MV-4-11 (cell line): Measurements from ENCODE around the gene MAP3K5.

Source experiments
- DNase-seq: peaks from one replicate; lab custom pipeline; 2025; lab: John Stamatoyannopoulos, UW

The MAP3K5 gene

DNA sequence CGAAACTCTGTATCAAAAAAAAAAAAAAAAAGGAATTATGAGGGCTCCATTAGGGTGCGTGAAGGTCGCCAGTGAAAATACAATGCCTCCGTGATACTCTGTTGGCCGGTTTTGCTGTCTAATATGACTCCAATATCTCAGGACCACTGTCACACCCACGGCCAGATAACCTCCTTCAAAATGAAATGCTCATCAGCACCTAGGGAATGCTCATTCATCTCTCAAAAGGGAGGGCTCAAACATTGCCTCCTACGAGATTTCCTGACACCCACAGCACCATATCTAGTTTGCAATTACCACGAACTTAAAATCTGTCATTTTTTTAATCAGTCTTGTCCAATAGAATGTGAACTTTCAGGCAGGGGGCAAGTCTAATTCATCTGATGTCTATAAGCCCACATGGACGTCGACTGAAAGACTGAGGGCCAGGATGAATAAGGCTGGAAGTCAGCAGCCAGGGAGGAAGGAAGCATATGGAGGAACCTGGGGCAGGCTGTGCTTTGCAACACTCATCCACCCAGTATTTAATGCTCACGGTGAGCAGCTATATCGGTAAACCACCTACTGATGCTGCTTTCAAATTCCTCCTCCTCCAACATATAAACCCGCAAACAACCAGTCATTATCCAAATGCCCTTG, 42.8 kb downstream of the MAP3K5 start:
- DNase-seq = no peak

GRCh38 chr6:136747507-136747906, 44.8 kb downstream of the MAP3K5 start:
- DNase-seq = no peak

DNA sequence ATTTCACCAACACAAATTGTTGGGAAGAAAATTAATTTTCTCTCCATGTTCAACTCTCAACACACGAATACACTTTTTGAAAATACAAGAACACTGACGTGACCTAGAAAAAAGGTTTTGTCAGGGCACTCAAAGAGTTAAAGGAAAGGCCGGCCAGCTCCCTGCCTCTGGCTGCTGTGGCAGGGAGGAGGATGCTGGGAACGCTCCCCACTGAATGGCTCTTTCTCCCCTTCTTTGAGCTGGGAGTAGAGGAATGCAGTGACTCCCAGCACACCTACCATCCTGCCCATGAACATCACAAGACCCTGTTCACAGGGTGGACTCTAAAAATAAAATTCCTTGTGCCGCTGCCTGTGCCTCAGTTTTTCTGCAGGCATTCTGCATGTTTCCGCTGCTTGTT, 47.0 kb downstream of the MAP3K5 start:
- no peak for DNase-seq

DNA sequence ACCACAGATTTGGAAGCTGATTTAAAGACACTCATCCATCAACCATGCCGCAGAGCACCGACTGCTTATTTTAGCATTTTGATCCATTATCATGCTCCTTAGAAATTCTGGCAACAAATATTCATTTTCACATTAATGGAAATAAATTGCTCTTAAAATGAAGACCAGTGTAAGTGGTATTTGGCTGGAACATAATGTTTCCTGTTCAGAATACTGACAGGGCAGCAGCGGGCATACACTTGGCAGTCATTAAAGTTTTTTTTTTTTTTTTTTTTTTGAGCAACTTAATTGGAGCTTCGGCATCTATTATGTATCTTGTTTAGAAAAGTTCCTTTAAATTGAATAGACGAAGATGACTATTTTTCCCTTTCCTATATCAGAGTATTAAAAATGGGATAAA, 47.4 kb downstream of the MAP3K5 start:
- DNase-seq = no peak

DNA sequence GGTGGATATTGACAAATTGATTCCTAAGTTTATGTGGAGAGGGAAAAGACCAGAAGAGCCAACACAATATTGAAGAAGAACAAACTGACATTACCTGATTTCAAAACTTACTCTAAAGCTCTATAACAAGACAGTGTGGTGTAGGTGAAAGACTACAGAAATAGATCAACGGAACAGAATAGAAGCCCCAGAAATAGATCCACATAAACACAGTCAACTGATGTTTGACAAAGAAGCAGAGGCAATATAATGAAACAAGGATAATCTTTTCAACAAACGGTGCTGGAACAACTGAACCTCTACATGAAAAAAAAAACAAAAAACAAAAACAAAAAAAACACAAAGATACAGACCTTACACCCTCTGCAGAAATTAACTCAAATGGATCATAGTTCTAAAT, 50.2 kb downstream of the MAP3K5 start:
- no peak for DNase-seq

DNA sequence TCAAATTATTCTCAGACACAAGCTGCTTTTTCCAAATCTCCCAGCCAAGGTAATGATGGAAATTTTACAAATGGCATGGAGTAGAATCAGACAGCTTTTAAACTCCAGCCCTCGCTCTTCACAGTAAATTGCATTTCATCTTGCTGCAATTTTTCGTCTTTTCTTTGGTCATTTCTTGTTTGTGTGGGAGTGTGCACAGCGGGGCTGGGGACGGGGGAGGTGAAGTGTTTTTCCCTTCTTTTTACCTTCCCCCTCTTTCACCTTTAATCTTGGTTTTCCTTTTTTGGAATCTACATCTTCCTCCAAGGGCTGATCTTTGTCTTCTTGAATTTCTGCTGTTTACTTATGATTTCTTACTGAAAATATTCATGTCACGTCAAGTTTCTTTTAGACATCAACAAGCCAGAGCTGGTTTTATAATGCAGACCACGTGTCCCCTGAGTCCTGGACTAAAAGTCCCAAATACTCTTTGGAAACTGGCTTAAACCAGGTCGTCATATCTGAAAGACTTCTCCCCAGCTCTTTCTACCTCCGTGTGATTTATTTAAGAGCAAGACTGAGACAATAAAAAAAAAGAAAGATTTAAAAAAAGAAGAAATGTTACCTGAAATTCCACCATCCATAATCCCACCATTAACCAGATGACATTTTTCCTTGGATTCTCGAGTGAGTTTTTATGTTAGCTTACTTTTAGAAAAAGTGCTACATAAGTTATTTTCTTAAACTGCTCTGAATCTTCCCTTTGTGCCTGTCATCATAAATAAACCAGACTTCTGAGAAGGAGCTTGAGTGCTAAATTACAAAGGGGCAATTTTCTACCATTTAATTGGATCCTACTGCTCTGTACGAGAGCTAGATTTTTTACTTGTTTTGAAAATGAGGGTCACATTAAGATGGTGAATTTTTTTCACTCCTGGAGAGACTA, 52.0 kb downstream of the MAP3K5 start:
- no peak for DNase-seq

DNA sequence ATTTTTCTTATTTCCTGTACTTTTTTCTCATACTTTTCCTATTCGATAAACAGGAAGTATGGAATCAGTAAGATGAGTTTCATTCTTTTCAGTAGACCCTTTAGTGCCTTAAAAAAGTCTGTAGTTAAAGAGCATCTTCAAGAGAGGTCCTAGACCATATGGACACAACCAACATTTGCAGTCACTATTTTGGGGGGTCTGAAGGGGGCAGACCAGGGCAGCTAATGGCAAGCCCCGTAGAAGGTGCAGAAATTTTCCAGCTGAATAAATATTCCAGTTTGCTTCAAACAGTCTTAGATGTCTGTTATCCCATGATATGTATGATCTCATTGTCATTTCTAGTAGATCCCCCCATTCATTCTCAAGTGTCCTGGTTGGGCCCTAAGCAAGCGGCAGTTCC, 52.8 kb downstream of the MAP3K5 start:
- no peak for DNase-seq

GRCh38 chr6:136739071-136739470, 53.2 kb downstream of the MAP3K5 start:
- DNase-seq = no peak

DNA sequence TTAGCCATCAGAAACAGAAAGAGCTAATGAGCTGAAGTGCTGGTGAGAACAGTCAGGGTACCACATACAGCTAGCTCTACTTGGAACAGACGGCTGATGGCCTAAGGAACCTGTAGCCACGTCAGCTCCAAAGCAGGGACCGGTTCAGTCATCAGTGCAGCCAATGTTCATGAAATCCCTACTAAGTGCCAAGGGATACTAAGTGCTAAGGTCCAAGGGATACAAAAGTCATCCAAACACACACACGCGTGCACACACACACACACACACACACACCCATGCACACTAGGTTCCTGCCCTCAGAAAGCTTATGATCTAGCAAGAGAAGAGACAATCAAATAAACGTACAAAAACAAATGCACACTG, 53.6 kb downstream of the MAP3K5 start:
- no peak for DNase-seq

DNA sequence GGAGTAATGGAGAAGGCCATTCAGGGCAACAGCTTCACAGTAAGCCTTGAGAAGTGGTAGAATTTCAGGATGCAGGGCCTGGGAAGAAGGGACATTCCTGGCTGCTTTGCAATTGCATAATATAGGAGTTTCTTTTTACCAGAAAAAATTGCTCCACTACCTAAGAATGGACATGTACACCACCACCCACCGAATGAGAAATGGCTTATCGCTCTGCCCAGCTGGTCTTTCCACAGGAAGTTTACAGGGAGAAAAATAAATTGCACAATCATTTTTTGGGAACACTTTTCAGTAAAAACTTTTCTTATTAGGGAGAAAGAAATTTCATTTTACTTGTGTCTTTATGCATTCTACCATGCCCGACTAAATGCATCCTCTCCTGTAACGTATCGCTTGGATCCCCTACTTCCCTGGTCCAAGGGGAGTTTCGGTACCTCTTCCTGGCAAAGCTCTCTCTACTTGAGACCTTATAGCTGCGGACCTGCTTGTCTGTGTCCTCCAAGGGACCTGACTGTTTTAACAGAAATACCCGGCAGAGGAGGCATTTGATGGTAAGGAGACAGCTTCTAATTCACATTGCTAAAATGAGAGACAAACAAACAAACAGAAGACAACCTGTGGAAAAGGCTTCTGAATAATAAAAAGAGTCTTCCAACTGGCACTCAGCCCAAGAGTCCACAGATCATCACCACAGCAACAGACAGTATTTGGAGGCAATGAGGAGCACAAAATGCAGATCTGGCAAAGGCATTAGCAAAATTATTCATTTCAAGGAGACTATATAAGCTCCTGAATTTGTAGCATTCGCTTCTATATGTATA, 54.2 kb downstream of the MAP3K5 start:
- no peak for DNase-seq

DNA sequence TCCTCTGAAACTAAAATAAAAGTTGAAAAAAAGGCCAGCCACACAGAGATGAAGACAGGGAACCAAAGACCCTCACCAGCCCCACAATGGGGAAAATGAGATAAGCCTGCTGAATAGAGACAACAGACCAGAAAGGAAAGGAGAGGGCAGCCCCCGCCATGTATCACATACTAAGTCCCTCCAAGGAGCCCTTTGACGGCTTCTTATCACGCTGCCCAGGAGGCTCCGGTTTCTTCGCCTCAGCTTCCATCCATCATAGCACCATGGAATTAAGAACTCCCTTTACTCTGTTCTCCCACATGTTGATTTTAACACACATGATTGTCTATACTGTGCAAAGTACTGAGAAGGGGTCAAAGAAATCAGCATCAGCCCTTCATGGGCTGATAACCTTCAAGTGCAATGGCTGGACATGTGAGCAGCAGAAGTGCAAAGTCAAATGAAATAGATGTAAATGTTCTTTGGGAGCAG, 54.9 kb downstream of the MAP3K5 start:
- no peak for DNase-seq

- no peak for DNase-seq
These were observed 55.9 kb downstream of the MAP3K5 start for GRCh38 chr6:136736281-136736960.

- DNase-seq = no peak
These were observed 57.3 kb downstream of the MAP3K5 start for GRCh38 chr6:136734977-136735376.

DNA sequence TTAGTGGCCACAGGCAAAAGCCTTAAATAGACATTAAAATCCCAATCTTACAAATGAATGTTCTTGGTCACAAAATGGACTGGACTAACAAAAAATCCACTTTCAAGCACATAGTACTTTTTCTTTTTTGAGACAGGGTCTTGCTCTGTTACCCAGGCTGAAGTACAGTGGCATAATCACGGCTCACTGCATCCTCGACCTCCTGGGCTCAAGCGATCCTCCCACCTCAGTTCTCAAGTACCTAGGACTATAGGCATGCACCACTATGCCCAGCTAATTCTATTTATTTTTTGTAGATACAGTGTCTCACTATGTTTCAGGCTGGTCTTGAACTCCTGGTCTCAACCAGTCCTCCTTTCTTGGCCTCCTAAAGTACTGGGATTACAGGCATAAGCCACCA, 59.4 kb downstream of the MAP3K5 start:
- DNase-seq = no peak

GRCh38 chr6:136729832-136730231, 62.4 kb downstream of the MAP3K5 start:
- no peak for DNase-seq

GRCh38 chr6:136728976-136729515, 63.2 kb downstream of the MAP3K5 start:
- DNase-seq = no peak

GRCh38 chr6:136728033-136728939, 64.0 kb downstream of the MAP3K5 start:
- DNase-seq = no peak

DNA sequence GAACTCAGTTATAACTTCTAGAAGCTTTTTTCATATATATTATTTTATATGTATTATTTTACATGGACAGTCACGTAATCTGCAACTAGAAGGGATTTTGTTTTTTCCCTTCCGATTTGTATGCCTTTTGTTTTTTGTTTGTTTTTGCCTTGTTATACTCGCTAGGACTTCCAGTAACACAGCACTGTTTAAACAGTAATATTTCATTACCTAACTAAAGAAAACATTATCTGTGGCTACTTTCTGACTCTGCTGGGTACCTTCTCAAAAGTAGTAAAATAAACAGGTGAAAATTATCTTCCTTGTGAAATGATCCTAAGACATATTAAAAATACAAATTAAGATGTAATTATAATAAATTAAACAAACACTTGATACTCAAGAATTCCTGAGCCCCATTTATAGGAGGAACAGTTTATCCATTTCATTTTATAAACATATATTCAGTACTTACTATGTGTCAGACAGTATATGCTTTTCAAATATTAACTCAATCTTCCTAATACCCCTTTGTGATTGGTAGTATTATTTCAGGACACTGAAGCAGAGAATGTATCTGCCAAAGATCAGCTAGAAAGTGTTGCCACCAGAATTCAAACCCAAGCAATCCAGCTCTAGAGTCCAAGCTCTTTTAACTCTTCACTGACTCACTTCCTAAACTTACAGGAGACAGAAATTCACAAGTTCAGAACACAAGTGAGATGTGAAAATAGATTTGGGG, 65.3 kb downstream of the MAP3K5 start:
- no peak for DNase-seq

DNA sequence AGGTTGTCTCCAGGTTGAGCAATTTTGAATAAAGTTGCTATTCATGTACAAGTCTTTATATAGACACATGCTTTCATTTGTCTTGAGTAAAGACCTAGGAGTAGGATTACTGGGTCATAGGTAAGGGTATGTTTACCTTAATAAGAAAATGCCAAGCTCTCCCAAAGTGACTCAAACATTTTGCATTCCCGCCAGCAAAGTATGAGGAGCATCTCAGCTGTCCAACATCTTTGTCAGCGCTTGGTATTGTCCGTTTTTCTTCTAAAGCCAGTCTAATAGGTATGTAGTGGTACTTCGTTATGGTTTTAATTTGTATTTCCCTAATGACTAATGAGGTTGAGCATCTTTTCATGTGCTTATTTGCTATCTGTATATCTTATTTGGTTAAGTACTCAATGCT, 67.2 kb downstream of the MAP3K5 start:
- no peak for DNase-seq

DNA sequence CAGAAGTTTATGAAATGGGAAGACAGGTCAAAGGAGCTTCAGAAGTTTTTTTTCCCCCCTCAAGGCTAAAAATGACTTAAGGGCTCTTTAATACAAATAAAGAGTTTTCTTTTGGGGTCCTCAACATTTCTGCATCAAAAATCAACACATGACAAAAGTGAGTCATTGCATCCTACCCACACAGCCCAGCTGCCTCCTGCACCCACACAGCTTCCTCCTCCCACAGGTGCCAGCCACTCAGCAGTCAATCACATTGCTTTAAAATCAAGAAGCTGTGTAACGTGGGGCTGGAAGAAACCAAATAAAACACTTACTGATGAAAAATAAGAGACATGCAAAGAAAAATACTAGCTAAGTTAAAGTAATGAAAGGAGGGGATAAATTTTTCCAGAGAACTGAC, 68.5 kb downstream of the MAP3K5 start:
- peak; percentile 38 for DNase-seq
